Retina (tissue), 1 donor: ENCODE data around the gene LCLAT1.

Source experiments
- DNase-seq: peaks from one replicate; pipeline ENCODE4 v3.0.0-alpha.2; 2016

The LCLAT1 gene

DNA sequence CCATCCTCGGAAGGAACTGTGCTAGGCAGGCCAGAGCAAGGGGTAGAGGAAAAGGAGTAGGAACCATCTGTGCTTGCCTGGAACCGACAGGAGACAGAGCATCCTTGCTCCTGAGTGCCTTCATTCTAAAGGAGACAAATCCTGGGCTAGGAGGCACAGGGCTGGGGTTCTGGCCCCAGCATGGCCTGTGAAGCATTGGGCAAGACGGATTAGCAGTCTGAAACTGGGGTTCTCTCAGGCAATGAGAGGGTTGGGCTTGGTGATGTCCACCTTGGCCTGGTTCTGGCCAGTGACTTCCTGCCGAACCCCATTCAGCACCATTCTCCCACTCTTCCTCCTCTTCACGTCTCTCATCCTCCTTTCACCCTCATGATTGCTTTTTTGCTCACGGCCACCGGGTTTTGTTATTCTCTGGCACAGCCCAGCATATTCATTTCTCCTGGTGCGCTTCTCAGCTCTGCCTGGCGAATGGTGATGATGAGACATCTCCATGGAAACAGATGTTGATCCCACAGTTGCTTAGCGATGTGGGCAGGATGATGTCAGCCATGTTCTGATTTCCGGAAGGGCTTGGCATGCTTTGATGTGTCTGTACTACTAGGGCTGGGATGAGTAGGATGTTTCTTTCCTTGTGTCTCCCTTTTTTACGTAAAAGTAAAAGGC lies 232.5 kb downstream of the LCLAT1 start:
- peak; percentile 58 for DNase-seq

DNA sequence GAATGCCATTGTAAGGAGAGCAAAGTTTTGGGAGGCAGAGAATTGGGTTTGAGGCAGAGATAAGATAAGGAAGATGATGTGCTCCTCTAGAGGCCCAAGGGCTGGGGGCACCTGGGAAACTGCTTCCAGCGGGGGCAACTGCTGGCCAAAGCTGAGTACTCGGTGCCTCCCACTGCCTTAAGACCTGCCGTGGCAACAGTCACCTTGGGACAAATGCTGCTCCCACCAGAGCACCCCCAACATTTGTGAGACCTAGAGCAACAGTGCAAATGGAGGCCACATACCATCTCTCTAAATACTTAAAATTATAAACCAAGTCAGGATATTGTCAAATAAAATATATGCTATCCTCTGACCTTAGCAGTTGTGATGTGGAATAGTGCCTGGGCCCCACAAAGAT lies 233.1 kb downstream of the LCLAT1 start:
- no peak for DNase-seq

DNA sequence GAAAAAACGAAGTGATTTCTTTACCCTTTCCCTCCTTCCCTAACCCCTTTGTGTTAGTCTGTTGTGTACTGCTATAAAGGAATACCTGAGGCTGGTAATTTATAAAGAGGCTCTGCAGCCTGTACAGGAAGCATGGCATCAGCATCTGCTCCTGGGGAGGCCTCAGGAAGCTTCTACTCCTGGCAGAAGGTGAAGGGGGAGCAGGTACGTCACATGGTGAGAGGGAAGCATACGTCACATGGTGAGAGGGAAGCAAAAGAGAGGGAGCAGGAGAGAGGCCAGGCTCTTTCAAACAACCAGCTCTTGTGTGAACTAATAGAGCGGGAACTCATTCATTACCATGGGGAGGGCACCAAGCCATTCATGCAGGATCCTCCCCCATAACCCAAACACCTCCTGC lies 234.0 kb downstream of the LCLAT1 start:
- DNase-seq: no peak

DNA sequence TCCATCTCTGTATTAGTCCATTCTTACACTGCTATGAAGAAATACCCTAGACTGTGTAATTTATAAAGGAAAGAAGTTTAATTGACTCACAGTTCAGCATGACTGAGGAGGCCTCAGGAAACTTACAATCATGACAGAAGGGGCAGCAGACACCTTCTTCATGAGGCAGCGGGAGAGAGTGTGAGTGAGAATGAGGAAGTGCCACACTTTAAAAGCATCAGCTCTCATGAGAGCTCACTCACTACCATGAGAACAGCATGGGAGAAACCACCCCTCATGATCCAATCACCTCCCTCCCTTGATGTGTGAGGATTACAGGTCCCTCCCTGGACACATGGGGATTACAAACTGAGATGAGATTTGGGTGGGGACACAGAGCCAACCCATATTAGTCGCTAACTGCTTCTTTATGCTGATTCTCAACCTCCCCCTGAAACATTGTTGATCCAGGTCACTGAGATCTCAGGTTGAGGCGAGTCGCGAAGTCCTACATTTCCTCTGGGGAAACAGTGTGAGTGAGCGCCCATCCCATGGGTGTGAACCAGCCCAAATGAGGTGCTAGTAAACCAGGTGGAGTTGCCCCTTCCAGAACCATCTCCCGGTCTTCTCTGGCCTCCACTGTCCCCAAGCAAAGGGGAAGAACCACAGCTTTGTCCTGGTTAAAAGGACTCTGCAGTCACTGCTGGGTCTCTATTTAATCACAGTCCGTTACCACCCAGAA lies 236.3 kb downstream of the LCLAT1 start:
- DNase-seq: no peak

DNA sequence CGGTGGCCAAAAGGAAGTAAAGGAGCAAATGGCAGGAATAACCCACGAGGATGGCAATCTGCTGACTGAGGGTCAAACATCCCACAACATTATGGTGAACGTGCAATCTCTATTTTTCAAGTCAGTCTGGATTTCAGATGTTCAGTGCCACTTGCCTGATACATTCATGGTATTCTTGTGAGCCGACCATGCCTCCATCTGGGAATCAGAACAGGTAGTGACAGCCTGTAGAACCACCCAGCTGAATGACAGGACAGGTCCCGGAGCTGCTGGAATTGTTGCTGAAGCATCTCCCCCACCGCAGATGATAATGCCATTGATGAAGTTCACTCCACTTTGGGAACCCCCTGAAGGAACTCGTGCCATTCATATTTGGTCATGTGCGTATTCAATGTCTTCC lies 237.0 kb downstream of the LCLAT1 start:
- DNase-seq: no peak

DNA sequence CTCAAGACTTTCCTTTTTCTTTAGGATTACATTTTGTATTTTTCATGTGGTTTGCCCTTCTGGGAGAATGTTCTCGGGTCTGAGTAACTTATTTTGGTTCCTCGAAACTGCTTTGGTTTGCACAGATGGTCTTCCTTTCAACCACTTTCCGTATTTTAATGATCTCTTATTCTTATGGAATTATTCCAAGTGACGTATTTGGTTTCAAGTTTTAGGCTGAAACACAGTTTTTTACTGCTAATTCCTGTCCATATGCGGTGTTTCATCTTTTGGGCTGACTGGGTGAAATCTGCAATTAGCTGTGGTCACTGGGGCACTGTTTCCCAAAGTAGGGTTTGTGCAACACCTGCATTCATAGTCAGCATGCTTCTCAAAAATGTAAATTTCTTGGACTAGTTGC lies 237.5 kb downstream of the LCLAT1 start:
- DNase-seq: no peak

DNA sequence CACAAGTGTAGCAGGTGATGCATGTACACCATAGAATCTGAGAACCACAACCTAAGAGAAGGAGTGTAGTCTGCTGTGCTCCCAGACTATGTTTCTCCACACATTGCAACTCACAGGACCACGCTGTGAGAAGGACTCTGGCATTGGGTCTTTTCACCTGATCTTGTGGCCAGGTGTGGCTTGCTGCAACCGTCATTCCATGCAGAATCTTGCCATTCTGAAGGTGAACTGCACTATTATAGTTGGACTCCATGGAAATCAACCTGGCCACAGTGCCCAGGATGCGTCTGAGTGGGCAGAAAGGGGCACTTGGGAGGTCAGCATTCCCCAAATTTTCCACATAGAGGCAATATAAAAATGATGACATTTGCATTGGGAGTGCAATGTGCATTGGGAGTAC lies 237.9 kb downstream of the LCLAT1 start:
- no peak for DNase-seq

DNA sequence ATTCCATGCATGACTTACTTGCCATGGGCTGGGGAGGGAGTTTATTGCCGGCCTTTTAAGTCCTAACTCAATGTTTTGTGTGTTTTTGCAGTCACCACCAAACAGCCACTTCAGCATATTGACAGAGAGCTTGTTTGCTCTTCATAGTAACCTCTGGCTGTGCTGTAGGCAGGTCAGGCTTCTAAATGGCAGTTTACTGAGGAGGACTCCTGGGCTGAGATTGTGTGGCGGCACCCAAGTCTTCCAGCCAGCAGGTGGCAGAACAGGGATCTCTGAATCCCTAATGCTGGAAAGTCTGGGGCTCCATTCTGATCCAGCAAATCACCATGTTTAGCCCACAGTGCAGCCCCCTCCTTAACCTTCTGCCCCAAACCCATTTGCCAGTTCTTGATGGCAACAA lies 239.0 kb downstream of the LCLAT1 start:
- DNase-seq: no peak

DNA sequence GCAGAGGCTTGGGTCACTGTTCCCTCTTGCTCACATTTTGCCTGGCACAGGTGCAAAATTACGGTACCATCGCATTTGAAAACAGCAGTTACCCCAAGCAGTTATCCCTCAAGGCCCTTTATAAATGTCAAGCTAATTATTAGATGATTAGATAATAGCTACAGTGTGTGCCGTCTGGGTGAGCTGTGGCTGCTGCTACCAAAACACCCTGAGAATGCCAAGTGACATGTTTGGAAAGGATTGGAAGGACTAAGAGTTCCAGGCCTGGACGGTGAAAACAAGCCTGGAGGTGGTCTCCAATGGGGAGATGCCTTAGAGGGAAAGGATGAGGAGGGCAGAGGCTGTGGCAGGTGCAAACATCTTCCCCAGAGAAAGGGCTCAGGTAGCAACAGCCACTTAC lies 239.6 kb downstream of the LCLAT1 start:
- DNase-seq: no peak

DNA sequence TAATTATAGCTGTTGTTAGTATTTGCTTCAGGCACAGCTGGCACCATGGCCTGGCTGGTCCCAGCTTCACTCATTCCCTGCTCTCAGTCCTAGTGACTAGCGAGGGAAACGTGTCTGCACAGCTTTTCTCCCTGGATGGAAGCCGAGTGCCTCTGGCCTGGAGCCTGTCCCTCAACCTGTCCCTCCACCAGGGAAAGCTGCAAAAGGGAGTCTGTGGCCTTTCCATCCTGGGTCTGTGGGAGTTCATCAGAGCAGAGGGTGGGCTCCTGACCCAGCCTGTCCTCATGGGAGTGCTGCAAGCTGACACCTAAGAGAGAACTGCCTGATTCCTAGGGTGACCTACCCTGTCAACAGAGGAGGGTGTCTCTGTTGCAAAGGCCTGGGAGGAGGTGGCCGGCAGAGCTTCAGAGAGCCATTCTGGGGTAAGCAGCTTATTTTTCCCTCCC lies 241.9 kb downstream of the LCLAT1 start:
- DNase-seq: peak; percentile 32

DNA sequence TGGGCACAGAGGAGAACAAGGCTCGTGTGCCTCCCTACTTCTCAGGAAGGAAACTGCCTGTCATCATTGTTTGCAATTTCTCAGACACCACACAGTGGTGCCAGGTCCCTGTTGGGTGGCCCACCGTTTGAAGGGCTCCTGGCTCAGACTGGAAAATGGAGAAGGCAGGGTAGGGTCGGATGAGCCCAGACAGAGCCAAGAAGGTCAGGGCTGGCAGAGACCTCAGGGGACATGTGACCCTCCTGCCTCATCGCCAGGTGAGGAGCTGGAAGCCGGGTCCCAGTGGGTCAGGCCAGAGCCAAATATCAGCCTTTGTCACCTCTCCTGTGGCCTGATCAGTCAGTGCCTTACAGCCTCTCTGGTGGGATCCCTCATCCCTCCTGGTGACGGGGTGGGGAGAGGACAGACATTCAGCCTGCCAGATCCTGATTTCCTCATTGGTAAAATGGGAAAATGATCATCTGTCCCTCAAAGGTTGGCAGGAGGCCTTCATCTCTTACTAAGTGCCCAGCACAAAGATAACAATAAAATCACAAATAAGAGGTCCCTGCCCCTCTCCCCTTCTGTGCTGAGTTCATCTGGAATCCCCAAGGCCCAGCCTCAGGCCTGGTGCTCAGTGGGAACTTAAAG lies 242.6 kb downstream of the LCLAT1 start:
- DNase-seq: no peak

DNA sequence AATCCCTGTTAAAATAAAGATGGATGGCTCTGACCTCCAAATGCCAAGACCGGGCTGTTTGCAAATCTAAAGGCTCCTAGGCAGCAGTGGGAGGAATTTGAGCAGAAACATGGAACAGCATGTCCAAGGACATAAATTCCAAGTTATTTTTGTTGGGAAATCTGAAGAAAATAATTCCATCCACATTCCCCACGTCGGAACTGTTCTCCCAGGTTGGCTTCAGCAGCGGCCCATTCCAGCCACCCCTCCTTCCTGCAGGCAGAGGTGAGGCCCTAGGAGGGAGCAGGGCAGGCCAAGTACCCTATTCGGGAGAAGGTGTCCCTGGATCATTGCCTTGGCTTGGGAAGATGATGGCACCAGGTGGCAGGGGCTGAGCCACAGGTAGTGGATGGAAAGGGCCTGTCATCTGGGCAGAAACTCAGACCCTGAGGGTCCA lies 243.1 kb downstream of the LCLAT1 start:
- DNase-seq: no peak

DNA sequence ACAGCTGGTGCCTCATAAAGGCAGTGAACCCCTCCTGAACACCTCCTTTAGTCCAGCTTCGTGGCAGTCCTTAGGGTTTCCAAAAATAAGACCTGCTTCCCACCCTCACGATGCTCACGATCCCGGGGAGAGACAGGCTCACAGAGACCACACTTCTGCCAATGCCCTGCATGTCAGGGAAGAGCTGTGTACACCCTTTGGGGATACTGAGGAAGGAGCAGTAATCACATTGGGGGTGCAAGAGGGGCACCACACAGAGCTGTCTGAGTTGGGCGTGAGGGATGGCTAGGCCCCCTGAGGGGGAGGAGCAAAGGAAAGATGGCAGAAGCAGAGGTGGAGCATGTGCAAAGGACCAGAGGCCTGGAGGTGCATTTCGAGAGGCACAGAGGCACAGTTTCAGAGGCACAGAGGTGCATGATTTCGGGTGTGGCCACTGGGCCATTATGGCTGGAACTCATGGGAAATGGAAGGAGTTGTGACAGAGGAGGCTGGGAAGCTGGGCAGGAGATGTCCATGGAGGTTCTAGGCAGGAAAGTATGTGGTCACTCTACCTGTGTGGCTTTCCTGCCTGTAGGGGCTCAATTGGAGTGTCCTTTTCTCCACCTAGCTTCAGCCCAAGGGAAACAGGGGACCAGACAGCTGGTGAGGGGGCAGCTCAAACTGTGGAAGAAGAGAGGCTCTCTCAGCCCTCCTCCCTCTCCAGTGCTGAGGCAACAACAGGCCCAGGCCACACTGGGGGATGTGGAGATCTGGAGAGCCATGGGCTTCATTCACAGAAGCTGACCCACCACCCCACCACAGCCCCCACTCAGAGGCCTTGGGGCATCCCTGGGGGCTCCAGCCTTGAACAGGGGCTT lies 244.3 kb downstream of the LCLAT1 start:
- DNase-seq: no peak

DNA sequence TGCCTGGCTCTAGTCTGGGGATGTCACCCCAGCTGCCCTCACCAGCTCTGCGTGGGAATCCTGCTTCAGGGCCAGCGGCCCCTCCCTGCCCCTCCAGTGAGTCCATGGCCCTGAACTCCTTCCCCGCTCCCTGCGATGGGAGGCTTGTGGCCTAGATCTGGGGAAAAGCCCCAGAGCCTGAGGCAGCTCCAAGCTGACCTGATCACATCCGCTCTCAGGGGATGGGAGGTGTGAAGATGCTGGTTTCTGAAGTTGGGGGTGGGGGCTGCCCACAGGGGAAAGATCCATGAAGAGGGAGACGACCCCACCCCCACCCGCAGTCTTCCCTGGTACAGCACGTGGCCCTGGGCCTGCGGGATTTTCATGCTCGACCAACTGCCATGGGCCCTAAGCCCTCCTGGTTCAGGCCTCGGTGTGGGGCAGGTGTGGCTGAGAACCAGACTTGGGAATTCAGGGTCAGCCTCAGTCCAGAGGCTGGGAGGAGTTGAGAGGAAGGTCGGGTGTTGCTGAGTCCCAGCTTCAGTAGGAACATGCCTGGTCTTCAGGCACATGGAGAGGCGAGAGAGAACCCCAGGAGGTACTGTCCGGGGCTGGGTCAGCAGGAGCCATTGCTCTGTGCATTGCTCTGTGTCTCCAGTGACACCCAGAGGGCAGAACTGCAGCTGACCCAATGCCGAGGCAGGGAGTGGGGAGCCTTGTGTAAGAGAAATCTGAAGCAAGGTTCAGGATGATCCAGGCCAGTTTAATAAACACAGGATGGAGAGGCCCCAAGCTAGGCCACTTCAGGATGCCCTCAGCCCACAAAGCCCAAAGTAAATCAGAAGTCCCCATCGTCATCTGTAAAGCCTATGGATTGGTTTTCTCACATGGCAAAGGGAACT lies 245.1 kb downstream of the LCLAT1 start:
- DNase-seq: no peak

DNA sequence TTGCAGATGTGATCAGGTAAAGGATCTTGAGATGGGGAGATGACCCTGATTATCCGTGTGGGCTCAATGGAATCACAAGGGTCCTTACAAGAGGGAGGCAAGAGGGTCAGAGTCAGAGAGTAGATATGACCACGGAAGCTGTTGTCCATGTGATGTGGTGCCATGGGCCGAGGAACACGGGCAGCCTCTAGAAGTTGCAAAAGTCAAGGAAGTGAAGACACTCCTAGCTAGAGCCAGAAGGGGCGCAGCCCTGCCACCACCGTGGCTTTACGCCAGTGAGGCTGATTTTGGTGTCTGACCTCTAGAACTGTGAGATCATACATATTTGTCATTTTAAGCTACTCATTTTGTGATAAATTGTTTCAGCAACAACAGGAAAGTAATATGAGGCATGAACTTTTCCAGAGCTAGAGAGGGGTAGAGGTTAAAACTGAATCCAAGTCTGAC lies 245.8 kb downstream of the LCLAT1 start:
- DNase-seq: no peak
